HEK293 (cell line): ENCODE measurements around the gene TMEM134.
"Not testable (repeated sequence)": the region's sequence is repeated elsewhere in the genome, so short reads cannot be mapped to it uniquely, and the experiment has no call there.

Experiments
- CTCF ChIA-PET: fragments of 350-600 bp; formaldehyde crosslinking; extraction: SDS; loops from one replicate; lab custom pipeline; 2021; ENCODE audit warnings: antibody characterized with exemption; lab: Yijun Ruan, JAX
- POLR2A ChIA-PET: fragments of 300-600 bp; formaldehyde crosslinking; extraction: SDS; loops from one replicate; lab custom pipeline; 2020; ENCODE audit warnings: antibody characterized with exemption, inconsistent platforms; lab: Yijun Ruan, JAX
- H3K27ac ChIP-seq: fragments of 200-500 bp; sonication (Bioruptor generic); 2 replicates; pipeline ENCODE4 v1.5.1; 2014; ENCODE audit warnings: low read depth, low read length, control low read depth, inconsistent platforms; ENCODE audit errors: extremely low read depth
- H3K36me3 ChIP-seq, 2 experiments: fragments of 200-500 bp in 1 of 2; sonication (Bioruptor generic) in 1 of 2; 1 replicate in 1 of 2; 2 replicates in 1 of 2; pipeline ENCODE4 v1.5.1; 2014 to 2017; ENCODE audit warnings: inconsistent platforms in 2 of 2, low read length in 2 of 2; ENCODE audit not compliant: control insufficient read depth in 2 of 2, insufficient read depth in 1 of 2
- H3K4me1 ChIP-seq: fragments of 200-500 bp; sonication (Bioruptor generic); 2 replicates; pipeline ENCODE4 v1.5.1; 2014; ENCODE audit warnings: mild to moderate bottlenecking, low read length, inconsistent platforms; ENCODE audit not compliant: control insufficient read depth, insufficient read depth
- H3K4me3 ChIP-seq: 2 replicates; pipeline ENCODE4 v1.5.1; 2011; ENCODE audit warnings: low read depth, mild to moderate bottlenecking, control low read depth, low read length, moderate library complexity
- H3K9me3 ChIP-seq: fragments of 200-500 bp; sonication (Bioruptor generic); 2 replicates; pipeline ENCODE4 v1.5.1; 2014; ENCODE audit warnings: low read depth, low read length, inconsistent platforms; ENCODE audit not compliant: control insufficient read depth, insufficient read depth
- HIC1 ChIP-seq: fragments of 450-650 bp; formaldehyde crosslinking; IDR thresholded peaks from 2 replicates; pipeline ENCODE4 v1.5.1; 2016; ENCODE audit warnings: missing biosample characterization, missing genetic modification characterization
- KLF1 ChIP-seq: fragments of 450-650 bp; formaldehyde crosslinking; IDR thresholded peaks from 2 replicates; pipeline ENCODE4 v1.5.1; 2016; ENCODE audit warnings: missing biosample characterization, missing genetic modification characterization
- PATZ1 ChIP-seq: fragments of 450-650 bp; formaldehyde crosslinking; IDR thresholded peaks from 2 replicates; pipeline ENCODE4 v1.5.1; 2016; ENCODE audit warnings: missing biosample characterization, missing genetic modification characterization
- RBAK ChIP-seq: fragments of 450-650 bp; formaldehyde crosslinking; IDR thresholded peaks from 2 replicates; pipeline ENCODE4 v1.5.1; 2016; ENCODE audit warnings: missing biosample characterization, missing genetic modification characterization
- ZBTB44 ChIP-seq: fragments of 450-650 bp; IDR thresholded peaks from 2 replicates; pipeline ENCODE4 v1.5.1; 2018; ENCODE audit warnings: missing biosample characterization, mild to moderate bottlenecking, missing genetic modification characterization
- ZFHX2 ChIP-seq: fragments of 450-650 bp; formaldehyde crosslinking; conservative IDR thresholded peaks from 2 replicates; pipeline ENCODE4 v1.5.1; 2016; ENCODE audit warnings: missing biosample characterization, missing genetic modification characterization
- ZIC2 ChIP-seq: fragments of 450-650 bp; formaldehyde crosslinking; IDR thresholded peaks from 2 replicates; pipeline ENCODE4 v1.5.1; 2016; ENCODE audit warnings: missing biosample characterization, missing genetic modification characterization
- ZNF184 ChIP-seq: fragments of 450-650 bp; IDR thresholded peaks from 2 replicates; pipeline ENCODE4 v1.5.1; 2018; ENCODE audit warnings: missing biosample characterization, mild to moderate bottlenecking, missing genetic modification characterization
- ZNF37A ChIP-seq: fragments of 450-650 bp; IDR thresholded peaks from 2 replicates; pipeline ENCODE4 v1.5.1; 2018; ENCODE audit warnings: missing biosample characterization, missing genetic modification characterization
- ZNF416 ChIP-seq: fragments of 450-650 bp; formaldehyde crosslinking; IDR thresholded peaks from 2 replicates; pipeline ENCODE4 v1.5.1; 2016; ENCODE audit warnings: missing biosample characterization, missing genetic modification characterization
- ZNF473 ChIP-seq: fragments of 450-650 bp; formaldehyde crosslinking; IDR thresholded peaks from 2 replicates; pipeline ENCODE4 v1.5.1; 2017; ENCODE audit warnings: missing biosample characterization, missing genetic modification characterization
- ZNF560 ChIP-seq: fragments of 450-650 bp; formaldehyde crosslinking; IDR thresholded peaks from 2 replicates; pipeline ENCODE4 v1.5.1; 2017; ENCODE audit warnings: missing biosample characterization, missing genetic modification characterization, borderline replicate concordance
- ZNF580 ChIP-seq: fragments of 450-650 bp; formaldehyde crosslinking; IDR thresholded peaks from 2 replicates; pipeline ENCODE4 v1.5.1; 2016; ENCODE audit warnings: missing biosample characterization, missing genetic modification characterization
- ZNF629 ChIP-seq: fragments of 450-650 bp; formaldehyde crosslinking; IDR thresholded peaks from 2 replicates; pipeline ENCODE4 v1.5.1; 2017; ENCODE audit warnings: missing biosample characterization, missing genetic modification characterization
- ZNF704 ChIP-seq: fragments of 450-650 bp; formaldehyde crosslinking; IDR thresholded peaks from 2 replicates; pipeline ENCODE4 v1.5.1; 2016; ENCODE audit warnings: missing biosample characterization, missing genetic modification characterization
- ZNF747 ChIP-seq: fragments of 450-650 bp; formaldehyde crosslinking; IDR thresholded peaks from 2 replicates; pipeline ENCODE4 v1.5.1; 2016; ENCODE audit warnings: missing biosample characterization, missing genetic modification characterization

The TMEM134 gene

GRCh38 chr11:67427364-67427859, 41.6 kb downstream of the TMEM134 start:
- peaks cover 5 to 30% of the 10 kb centered on the region in 2 experiments; a peak in 2 of 3 replicates for H3K36me3 ChIP-seq
- not testable (repeated sequence) for H3K27ac ChIP-seq
- POLR2A ChIA-PET: interaction anchor here (3.2 kb wide), 1 partner anchor 26 kb away, joined by 16 read pairs; the partner anchor contains the start of gene PPP1CA
- 0 out of 2 replicates have a peak, but pooled peaks have one; percentile 12 for TF ChIP-seq ZFHX2
- TF ChIP-seq, all 188 proteins: peak for 1; not testable (repeated sequence) for 187
- H3K4me1 ChIP-seq, H3K9me3 ChIP-seq, CTCF ChIA-PET: not testable (repeated sequence)
- peak overlapping the region; percentile 81; the same call in 1 of the 2 replicates for H3K4me3 ChIP-seq

GRCh38 chr11:67423891-67424613, 45.0 kb downstream of the TMEM134 start:
- POLR2A ChIA-PET: interaction anchor here (1.2 kb wide), 1 partner anchor 45 kb away, joined by 3 read pairs; the partner anchor contains the start of gene TMEM134
- H3K27ac ChIP-seq: no peak overlapping the region
- TF ChIP-seq KLF1 (tag by site-specific recombination): no peak
- TF ChIP-seq ZNF629 (tag by site-specific recombination): no peak
- TF ChIP-seq ZBTB44 (tag by site-specific recombination): no peak
- TF ChIP-seq ZIC2 (tag by site-specific recombination): no peak
- no peak for TF ChIP-seq ZNF747 (tag by site-specific recombination)
- TF ChIP-seq RBAK (tag by site-specific recombination): no peak
- TF ChIP-seq PATZ1 (tag by site-specific recombination): no peak
- TF ChIP-seq ZNF37A (tag by site-specific recombination): no peak
- TF ChIP-seq ZNF416: no peak
- TF ChIP-seq ZNF560 (tag by site-specific recombination): no peak
- no peak for TF ChIP-seq HIC1
- TF ChIP-seq ZNF184 (tag by site-specific recombination): no peak
- no peak for TF ChIP-seq ZNF473 (tag by site-specific recombination)
- no peak for TF ChIP-seq ZNF580 (tag by site-specific recombination)
- TF ChIP-seq ZNF704 (tag by site-specific recombination): no peak
- H3K4me3 ChIP-seq: no peak overlapping the region
- CTCF ChIA-PET: interaction anchor here (0.7 kb wide), 2 partner anchors 23 to 73 kb away, joined by 3 read pairs; no protein-coding TSS in a partner anchor
- H3K36me3 ChIP-seq: no peaks in the 10 kb centered on the region
- H3K9me3 ChIP-seq: no peaks in the 10 kb centered on the region
- peaks cover under 1% of the 10 kb centered on the region; the same call in 1 of the 2 replicates for H3K4me1 ChIP-seq
